ENCODE results near the gene HSD17B3.

- TF ChIP-seq CTCF (conservative IDR thresholded peaks at IDR 0.05): no peak
- TF ChIP-seq ZFX (IDR thresholded peaks at IDR 0.05): no peak
Observed at GRCh38 chr9:96185518-96186156, 116.3 kb downstream of the HSD17B3 start.
